Stimulated activated CD4-positive, alpha-beta T cell treated with anti-CD3 and anti-CD28 coated beads, Interleukin-4, amount 100 ng/mL, for 4 hours (primary cell): Measurements from ENCODE around the gene ZNF627.
"Not testable (repeated sequence)": the region's sequence is repeated elsewhere in the genome, so short reads cannot be mapped to it uniquely, and the experiment has no call there.

ENCODE experiments used
- DNase-seq, 2 experiments: peaks; one replicate each; pipeline ENCODE4 v3.0.0-alpha.2; 2020

ZNF627 gene

DNA sequence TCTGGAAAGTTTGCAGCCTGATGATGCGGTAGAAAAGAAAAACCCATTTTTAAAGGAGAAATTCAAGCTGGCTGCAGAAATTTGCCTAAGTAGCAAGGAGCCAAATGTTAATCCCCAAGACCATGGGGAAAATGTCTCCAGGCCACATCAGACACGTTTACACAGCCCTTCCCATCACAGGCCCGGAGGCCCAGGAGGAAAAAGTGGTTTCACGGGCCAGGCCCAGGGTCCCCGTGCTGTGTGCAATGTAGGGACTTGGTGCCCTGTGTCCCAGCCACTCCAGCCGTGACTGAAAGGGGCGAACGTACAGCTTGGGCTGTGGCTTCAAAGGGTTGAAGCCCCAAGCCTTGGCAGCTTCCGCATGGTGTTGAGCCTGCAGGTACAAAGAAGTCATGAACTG, 35.9 kb downstream of the ZNF627 start:
- DNase-seq: no peak

- DNase-seq: not testable (repeated sequence)
Measured at GRCh38 chr19:11634018-11634662, 36.9 kb downstream of the ZNF627 start.

GRCh38 chr19:11639245-11639601, 41.9 kb downstream of the ZNF627 start:
- no peak for DNase-seq

DNA sequence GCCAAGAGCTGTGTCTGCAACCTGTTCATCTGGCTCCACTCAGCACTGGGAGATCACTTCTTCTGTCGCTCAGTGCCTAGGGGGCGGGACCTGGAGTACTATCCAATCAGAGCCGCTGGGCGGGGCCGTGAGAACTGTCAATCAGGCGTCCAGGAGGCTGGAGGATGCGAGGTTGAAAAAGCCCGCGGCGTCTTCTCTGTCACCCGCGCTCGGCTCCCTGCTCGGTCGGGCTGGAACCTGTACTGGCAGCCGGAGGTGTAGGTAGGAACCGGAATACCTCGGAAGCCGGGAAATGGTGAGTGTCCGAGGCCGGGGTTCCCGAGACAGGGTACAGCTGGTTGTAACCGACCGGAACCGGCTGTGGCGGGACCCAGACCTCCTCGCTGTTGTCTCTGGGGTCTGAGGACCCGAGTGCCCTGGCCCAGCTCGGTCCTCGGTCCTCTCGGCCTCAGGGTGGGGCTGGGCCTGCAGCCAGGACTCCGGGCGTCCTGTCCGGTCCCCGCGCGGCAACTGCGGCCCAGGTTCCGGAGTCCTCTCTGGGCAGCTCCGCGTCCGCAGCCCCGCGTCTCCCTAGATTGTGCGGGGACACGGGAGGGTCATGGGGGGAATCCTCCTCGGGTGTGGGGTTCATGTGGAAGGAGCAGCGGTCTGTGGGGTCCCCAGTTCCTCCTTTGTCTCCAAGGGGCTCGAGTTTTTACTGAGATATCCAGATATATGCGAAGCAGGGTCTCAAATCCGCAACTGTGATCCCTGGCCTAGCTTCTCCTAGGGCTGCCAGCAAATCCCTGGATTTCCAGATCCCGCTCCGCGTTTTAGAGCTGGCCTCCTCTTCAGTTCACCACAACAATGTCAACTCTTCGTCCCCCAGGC, 42.6 kb downstream of the ZNF627 start:
- peak; percentile 83 to 85 for DNase-seq

DNA sequence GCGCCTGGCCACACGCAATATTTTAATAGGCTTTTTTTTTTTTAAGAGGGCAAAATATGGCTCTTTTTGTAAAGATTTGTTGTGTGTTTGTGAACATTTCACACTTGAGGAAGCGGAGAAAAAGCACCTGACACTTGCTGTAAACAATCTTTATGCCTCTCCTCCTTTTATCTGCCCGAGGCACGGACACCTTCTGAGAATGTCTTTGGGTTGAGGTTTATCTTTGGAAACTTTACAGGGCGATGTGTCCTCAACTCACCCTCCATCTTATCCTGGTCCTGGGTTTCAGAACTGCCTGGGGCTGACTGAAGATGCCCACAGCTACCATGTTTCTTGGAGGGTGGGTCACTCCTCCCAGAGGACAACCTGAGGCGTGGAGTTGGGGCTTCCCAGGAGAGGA, 44.0 kb downstream of the ZNF627 start:
- no peak for DNase-seq

GRCh38 chr19:11642902-11643301, 45.6 kb downstream of the ZNF627 start:
- DNase-seq: no peak

DNA sequence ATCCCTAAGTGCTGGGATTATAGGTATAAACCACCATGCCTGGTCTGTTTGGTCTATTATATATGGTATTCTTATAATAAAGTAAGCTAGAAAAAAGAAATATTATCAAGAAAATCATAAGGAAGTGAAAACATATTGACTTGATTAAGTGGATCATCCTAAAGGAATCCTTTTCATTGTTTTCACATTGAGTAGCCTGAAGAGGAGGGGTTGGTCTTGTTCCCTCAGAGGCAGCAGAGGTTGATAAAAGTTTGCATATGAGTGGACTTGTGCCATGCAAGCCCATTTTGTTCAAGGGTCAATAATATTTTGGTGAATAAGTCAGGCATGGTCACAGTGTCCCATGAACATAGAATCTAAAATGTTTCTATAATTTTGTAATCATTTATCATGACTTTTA, 52.7 kb downstream of the ZNF627 start:
- DNase-seq: no peak

DNA sequence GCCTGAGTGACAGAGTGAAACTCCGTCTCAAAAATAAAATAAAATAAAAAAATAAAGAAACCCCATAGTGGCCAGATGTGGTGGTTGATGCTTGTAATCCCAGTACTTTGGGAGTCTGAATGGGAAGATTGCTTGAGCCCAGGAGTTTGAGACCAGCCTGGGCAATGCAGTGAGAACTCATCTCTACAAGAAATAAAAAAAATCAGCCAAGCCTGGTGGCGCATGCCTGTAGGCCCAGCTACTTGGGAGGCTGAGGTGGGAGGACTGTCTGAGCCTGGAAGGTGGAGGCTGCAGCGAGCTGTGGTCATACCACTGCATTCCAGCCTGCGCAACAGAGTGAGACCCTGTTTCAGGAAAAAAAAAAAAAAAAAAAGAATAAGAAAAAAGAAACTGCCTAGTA, 53.8 kb downstream of the ZNF627 start:
- DNase-seq: no peak

- no peak for DNase-seq
Measured at GRCh38 chr19:11652056-11652455, 54.8 kb downstream of the ZNF627 start.

- DNase-seq: no peak
Measured at GRCh38 chr19:11652492-11652891, 55.2 kb downstream of the ZNF627 start.

- DNase-seq: no peak
Measured at GRCh38 chr19:11656535-11656934, 59.3 kb downstream of the ZNF627 start.

GRCh38 chr19:11657307-11657706, 60.0 kb downstream of the ZNF627 start:
- DNase-seq: no peak

GRCh38 chr19:11658970-11659369, 61.7 kb downstream of the ZNF627 start:
- DNase-seq: no peak

DNA sequence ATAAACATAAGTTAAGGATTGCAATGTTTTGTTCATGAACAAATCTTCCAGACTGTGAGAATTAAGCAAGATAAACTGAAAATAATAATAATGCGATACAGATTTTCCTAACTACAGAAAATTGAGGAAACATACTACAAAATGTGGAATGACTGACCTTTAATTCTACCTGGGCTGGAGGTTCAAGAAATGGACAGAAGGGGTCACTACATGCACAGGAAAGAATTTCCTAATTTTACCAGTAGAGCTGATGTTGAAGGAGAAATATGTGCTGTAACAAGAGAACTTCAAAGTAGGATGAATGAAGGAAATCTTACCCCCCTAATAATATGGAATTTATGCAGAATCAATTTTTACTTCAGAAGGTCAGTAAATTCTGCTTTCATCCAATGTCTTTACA, 62.3 kb downstream of the ZNF627 start:
- DNase-seq: no peak

DNA sequence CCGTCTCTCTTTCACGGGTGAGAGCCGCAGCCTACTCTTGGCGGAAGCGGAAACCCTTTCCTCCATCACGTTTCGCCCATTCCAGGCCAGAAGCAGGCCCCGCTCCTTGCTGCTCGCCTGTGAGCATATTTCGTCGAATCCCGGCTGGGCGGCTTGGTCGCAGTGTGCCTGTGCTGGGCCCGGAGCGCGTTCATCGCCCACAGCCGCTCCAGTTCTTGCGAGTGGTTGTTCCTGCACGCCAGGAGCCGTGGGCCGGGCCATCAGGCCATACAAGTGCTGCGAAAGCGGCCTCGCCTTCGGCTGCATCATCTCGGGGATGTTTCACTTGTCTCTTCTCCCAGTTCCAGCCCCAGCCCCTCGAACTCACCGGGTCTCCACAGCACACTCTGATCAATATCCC, 65.0 kb downstream of the ZNF627 start:
- DNase-seq: no peak

GRCh38 chr19:11663181-11663591, 65.9 kb downstream of the ZNF627 start:
- DNase-seq: no peak
